Measurements from ENCODE around the gene ERMAP. TPM values are rescaled to one million over a fixed set of nuclear protein-coding genes. Genes with fewer than 3 reads are reported as not detected.

Gene ERMAP, protein sequence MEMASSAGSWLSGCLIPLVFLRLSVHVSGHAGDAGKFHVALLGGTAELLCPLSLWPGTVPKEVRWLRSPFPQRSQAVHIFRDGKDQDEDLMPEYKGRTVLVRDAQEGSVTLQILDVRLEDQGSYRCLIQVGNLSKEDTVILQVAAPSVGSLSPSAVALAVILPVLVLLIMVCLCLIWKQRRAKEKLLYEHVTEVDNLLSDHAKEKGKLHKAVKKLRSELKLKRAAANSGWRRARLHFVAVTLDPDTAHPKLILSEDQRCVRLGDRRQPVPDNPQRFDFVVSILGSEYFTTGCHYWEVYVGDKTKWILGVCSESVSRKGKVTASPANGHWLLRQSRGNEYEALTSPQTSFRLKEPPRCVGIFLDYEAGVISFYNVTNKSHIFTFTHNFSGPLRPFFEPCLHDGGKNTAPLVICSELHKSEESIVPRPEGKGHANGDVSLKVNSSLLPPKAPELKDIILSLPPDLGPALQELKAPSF
- 13.0 and 21.2 TPM in 2 replicates for total RNA-seq (2014; rRNA removed; shearing (Covaris generic))

DNA sequence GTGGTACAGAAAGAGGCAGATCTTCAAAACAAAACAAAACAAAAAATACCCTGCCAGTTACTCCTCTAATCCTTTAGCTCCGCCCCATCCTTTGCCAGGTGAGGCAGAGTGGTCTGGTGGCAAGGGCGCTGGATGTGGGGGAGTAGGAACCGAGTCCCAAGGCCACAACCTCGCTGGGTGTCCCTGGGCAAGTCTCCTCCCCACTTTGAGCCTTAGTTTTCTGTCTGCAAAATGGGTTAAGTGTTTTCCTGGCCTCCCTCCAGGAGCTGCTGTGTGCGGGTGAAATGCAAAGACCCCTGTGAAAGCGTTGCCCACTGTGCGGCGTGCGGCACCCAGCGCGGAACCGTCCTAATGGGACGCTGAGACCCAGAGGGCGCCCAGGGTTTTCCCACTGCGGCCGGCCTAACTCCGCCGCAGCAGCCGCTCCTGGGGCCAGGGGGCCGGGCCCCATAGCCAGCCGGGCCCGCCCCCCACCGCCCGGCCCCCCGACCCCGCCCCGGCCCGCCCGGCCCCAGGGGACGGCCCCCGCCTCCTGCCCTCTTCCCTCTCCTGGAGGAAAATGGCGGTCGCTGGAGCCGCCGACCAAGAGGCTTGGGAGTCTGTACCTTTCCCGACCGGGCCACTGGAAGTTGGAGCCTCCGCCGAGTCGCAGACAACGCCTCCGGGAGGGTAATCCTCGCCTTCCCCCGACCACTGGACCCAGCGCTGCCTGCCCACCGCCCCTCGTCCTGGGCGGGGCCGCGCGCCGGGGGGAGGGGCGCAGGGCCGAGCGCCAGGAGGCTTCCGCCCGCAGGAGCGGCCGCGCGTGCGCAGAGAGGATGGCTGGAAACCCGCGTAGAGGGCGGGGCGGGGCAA, at the start of gene ERMAP, which contains the start of gene SVBP:
Gene ERMAP, plus strand, starts transcription at position 538 of the 855 bp plus-strand sequence. CDS start 13,327 bp downstream, outside the sequence.
Gene SVBP, minus strand, starts transcription at position 813 of the 855 bp plus-strand sequence. CDS start 853 bp downstream, outside the sequence.
- DNase-seq (ENCODE audit: low spot score) = peak; percentile 77

DNA sequence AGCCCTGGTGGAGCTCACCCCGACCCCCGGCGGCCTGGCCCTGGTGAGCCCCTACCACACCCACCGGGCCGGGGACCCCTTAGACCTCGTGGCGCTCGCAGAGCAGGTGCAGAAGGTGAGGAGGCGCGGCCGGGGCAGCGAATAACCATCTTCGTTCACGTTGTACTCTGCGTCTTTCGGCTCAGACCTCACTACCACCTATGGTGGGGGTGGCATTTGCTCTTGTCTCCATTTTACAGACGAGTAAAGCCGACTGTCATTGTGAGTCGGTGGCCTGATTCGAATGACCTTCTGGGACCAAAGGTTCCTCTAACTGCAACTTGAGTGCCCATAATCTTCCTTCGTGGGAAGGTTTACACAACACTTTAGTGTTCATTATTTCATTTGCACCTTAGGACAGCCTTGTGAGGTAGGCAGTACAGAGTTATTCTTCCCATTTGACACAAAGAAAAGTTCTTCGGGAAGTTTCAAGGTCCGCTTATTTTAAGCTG, 49.4 kb upstream of the ERMAP start:
- peak; percentile 21 for DNase-seq (ENCODE audit: low spot score)

DNA sequence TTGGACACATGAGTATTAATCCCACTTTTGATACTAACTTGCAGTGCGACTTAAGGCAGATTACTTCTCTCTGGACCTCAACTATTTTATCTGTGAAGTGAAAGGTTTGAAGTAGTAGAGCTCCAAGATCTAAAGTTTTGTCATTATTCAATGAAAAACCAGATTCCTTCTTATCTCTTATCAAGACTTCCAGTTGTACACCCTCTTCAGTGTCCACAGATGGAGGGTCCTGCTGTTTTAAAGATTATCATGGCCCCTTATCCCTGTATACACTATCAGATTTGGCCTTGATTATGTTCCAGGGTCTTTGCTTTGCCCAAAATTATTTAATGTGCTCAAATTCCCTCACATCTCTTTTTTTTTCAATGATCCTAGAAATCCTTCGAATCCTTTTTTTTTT, 48.8 kb upstream of the ERMAP start:
- no peak for DNase-seq (ENCODE audit: low spot score)

GRCh38 chr1:42769811-42770210, 47.1 kb upstream of the ERMAP start:
- no peak for DNase-seq (ENCODE audit: low spot score)

DNA sequence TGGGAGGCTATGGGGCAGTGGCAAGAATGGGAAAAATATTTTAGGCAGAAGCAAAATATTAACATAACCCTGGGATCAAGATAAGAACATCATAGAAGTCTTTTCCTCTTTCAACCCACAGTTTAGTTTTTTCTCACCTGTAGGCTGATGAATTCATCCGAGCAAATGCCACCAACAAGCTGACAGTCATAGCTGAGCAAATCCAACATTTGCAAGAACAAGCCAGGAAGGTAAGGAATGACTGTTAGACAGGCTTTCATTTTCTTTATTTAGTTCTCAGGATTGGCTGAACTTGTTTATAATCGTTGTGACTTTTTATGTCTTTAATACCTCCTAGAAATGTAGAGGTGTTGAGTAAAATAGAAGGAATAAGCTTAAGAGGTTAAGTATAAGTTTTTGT, 43.5 kb upstream of the ERMAP start:
- DNase-seq (ENCODE audit: low spot score) = no peak

DNA sequence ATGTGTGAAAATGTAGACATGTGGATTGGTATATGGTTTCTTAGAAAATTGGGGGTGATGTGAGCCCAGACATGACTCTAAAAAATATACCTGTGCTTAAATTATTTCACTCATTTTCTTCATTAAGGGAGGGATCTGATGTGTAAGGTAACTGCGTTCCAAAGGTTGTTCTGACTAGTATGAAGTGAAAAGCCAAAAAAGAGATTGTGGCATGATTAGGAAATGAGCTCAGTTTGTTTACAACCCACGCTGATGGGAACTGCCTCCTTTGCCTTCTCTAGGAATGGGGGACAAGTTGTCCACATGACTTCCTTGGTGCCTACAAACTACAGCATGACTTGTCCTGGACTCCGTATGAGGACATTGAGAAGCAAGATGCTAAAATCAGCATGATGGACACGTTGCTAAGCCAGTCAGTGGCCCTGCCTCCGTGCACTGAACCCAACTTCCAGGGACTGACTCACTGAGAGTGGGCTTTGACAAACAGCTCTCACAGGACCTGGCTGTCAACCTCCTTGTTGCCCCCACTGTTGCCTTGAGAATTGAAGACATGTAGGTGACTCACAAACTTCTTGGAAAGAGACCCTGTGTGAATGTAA, 41.9 kb upstream of the ERMAP start:
- DNase-seq (ENCODE audit: low spot score) = no peak

GRCh38 chr1:42776502-42776901, 40.4 kb upstream of the ERMAP start:
- DNase-seq (ENCODE audit: low spot score) = no peak

DNA sequence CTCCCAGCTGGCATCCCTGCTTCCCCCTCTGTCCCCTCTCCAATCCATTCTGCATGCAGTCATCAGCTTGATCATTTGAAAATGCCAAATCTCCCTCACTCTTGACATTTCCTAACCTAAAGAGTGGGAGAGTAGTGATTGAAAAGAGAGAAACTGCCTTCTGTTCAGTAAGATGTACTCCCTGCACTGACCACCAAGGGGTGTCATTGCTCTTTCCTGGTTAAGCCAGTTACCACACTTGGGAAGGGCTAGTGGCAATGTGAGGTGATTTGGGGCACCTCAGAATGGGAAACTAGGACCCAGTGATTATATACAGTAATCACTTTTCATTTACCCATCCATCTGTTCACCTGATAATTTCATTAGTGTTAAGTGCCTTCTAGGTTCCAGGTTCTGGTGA, 39.1 kb upstream of the ERMAP start:
- peak; percentile 42 for DNase-seq (ENCODE audit: low spot score)

GRCh38 chr1:42779725-42780124, 37.2 kb upstream of the ERMAP start:
- no peak for DNase-seq (ENCODE audit: low spot score)

GRCh38 chr1:42780176-42780575, 36.7 kb upstream of the ERMAP start:
- no peak for DNase-seq (ENCODE audit: low spot score)

GRCh38 chr1:42783092-42783491, 33.8 kb upstream of the ERMAP start:
- DNase-seq (ENCODE audit: low spot score) = no peak

DNA sequence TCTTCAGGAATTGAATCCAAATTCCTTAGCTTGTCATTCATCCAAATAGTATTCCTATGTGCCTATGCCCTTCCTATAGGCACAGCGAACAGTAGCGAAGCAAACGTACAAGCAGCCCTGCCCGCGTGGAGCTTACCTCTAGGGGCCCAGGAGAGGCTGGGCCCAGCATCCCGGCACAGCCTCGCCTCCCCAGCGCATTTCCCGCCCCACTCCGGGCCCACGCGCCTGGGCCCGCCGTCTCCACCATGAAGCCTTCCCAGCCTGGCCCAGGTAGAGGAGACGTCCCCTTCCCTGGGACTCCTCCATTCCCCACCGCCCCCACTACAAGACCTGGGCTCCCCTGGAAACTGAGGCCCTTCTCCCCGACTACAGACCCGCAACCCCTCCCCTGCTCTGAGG, 32.4 kb upstream of the ERMAP start:
- DNase-seq (ENCODE audit: low spot score) = no peak

DNA sequence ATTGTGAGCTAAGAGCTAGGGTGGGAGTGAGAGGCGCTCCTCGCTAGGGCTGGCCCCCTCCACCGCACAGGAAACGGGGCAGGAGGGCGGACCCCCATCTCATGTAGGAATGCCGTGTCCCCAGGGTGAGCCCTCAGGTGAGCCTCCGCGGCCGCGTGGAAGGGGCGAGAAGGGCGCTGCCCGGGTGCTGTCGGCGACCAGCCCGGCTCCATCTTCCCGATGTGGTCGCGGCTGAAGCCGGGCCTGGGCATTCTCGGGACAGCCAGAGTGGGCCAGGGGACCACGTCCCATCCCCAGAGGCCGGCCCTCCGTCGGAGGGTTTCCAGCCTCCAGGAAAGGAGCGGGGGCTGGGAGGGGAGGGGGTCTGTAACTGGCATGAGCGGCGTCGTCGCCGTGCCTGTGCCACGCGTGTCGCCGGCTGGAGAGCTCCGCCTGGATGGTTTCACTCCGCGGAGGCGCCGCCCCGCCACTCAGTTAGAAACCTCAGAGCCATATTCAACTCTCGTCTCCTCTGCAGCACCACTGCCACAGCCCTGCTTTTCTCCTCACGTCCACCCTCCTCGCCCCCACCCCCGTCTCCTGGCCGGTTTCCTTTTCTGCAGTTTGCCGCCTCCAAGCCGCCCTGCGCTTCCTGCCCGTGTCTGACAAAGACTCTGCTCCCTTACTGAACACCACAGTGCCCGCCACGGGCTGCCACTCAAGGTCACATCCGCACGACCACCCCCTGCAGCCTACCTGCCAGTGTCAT, 31.8 kb upstream of the ERMAP start, which contains the start of gene TMEM269:
Gene TMEM269, plus strand, starts transcription at position 46 of the 748 bp plus-strand sequence. CDS start 4,903 bp downstream, outside the sequence.
- no peak for DNase-seq (ENCODE audit: low spot score)

DNA sequence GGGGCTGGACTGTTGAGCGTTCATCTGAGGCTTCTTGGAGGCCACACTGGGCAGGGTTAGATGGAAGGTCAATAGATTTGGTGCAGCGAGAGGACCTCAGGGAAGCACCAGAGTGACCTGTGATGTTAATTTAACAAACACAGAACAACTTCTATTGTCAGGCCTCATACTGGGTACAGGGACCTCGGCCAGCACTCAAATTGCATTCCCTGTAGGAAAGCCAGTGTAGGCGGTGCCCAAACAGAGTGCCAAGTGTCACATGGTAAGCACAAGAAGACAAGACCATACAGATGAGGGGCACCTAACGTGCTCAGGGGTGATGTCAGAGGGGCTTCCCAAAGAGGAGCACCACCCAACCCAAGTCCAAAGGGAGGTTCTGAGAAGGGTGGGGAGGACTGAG, 30.8 kb upstream of the ERMAP start:
- DNase-seq (ENCODE audit: low spot score) = no peak

GRCh38 chr1:42788021-42788420, 28.9 kb upstream of the ERMAP start:
- DNase-seq (ENCODE audit: low spot score) = no peak

DNA sequence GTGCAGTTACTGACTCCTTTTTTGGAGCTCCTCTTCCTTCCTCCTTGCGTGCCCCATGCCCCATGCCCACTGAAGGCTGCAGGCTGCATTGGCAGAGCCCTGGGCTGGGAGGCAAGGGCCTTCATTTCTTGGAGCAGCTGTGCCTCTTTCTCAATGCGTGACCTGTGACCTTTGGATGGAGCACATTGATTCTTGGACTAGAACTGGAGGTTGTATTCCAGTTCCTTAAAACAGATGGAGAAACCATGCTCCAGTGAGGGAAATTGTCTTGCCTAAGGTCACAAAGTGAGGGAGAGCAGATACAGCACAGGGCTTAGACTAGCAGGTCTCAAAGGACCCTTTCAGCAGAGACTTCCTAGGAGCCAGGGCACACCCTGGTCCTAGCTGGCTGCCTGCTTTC, 23.1 kb upstream of the ERMAP start:
- no peak for DNase-seq (ENCODE audit: low spot score)

DNA sequence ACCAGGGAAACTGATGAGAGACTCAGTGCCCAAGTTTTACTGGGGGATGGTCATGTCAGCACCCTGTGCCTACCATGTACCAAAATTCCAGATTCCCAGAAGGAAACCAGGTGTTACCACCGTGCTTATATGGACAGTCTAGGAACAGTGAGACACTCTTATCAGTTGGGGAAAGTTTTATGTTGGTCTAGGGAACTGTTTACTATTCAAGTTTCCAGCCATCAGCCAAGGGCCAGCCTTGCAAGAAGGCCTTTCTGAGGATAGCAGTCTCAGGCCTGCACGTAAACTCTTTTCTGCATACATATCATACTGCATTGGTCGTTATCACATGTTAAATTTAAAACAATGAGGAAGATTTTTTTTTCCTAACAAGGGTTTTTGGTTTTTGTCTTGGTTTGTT, 19.5 kb upstream of the ERMAP start:
- no peak for DNase-seq (ENCODE audit: low spot score)

GRCh38 chr1:42797979-42798378, 18.9 kb upstream of the ERMAP start:
- no peak for DNase-seq (ENCODE audit: low spot score)

DNA sequence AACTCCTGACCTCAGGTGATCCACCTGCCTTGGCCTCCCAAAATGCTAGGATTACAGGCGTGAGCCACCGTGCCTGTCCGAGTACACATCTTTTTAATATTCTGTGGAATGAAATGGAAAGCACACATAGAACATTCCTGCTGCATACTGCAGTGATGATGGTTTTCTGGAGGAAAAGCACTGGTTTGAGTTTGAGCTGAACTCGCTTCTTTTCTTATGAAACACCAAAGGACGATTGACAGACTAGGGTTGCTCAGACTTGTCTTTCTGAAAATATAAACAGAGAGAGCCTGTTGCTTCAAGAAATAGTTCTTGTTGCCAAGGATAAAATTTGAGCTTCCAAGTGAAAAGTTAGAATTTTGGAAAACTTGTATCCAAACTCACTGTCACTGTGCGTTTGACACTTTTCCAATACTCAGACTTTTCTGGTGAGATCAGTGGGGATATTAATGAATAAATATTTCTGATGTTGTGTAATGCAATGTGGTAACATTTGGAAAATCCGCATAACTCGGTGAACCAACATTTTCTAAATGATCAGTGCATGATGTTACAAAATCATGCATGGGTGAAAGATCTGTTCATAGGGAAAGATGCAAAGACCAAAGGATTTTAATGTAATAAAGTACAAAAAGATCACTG, 15.0 kb upstream of the ERMAP start:
- no peak for DNase-seq (ENCODE audit: low spot score)

- DNase-seq (ENCODE audit: low spot score) = no peak
Observed at GRCh38 chr1:42806171-42806570, 10.8 kb upstream of the ERMAP start.

GRCh38 chr1:42806593-42806992, 10.3 kb upstream of the ERMAP start:
- DNase-seq (ENCODE audit: low spot score) = no peak
